ENCODE data around the gene RARG.

The RARG gene

GRCh38 chr12:53255996-53256395, 24.0 kb upstream of the RARG start:
- no peak overlapping the region for H3K9ac ChIP-seq (ENCODE audit: low read depth, low read length, poor library complexity, severe bottlenecking)
- peak overlapping the region; percentile 8 for H3K4me2 ChIP-seq (ENCODE audit: low read depth, low read length, poor library complexity, severe bottlenecking)
- no peak overlapping the region for H3K4me3 ChIP-seq (ENCODE audit: low read length, poor library complexity, severe bottlenecking)
- TF ChIP-seq, protein P1, sequence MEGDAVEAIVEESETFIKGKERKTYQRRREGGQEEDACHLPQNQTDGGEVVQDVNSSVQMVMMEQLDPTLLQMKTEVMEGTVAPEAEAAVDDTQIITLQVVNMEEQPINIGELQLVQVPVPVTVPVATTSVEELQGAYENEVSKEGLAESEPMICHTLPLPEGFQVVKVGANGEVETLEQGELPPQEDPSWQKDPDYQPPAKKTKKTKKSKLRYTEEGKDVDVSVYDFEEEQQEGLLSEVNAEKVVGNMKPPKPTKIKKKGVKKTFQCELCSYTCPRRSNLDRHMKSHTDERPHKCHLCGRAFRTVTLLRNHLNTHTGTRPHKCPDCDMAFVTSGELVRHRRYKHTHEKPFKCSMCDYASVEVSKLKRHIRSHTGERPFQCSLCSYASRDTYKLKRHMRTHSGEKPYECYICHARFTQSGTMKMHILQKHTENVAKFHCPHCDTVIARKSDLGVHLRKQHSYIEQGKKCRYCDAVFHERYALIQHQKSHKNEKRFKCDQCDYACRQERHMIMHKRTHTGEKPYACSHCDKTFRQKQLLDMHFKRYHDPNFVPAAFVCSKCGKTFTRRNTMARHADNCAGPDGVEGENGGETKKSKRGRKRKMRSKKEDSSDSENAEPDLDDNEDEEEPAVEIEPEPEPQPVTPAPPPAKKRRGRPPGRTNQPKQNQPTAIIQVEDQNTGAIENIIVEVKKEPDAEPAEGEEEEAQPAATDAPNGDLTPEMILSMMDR (conservative IDR thresholded peaks at IDR 0.05; ENCODE audit: low read length), result no peak
- TF ChIP-seq EZH2phosphoT487 (IDR thresholded peaks at IDR 0.05; ENCODE audit: borderline replicate concordance), result no peak
- no peaks in the 10 kb centered on the region for H3K9me3 ChIP-seq (ENCODE audit: insufficient read depth, low read depth, low read length)
- H2AFZ ChIP-seq (ENCODE audit: low read length), result no peak overlapping the region
- no peaks in the 10 kb centered on the region for H3K9me2 ChIP-seq (replicated peaks; ENCODE audit: low read depth, low read length)
- no peaks in the 10 kb centered on the region for H3K36me3 ChIP-seq (ENCODE audit: insufficient read depth, low read length)
- no peaks in the 10 kb centered on the region for H3F3A ChIP-seq (ENCODE audit: low read depth)
- H3K27me3 ChIP-seq (ENCODE audit: insufficient read depth, low read length, poor library complexity, severe bottlenecking), result no peaks in the 10 kb centered on the region
- H3K4me1 ChIP-seq (ENCODE audit: insufficient read depth, low read length, poor library complexity, severe bottlenecking), result peaks cover 41% of the 10 kb centered on the region
- no peaks in the 10 kb centered on the region for H4K20me1 ChIP-seq (ENCODE audit: insufficient read depth, low read length, poor library complexity, severe bottlenecking)
- H3K79me2 ChIP-seq (ENCODE audit: insufficient read depth, low read length), result peaks cover 24% of the 10 kb centered on the region

DNA sequence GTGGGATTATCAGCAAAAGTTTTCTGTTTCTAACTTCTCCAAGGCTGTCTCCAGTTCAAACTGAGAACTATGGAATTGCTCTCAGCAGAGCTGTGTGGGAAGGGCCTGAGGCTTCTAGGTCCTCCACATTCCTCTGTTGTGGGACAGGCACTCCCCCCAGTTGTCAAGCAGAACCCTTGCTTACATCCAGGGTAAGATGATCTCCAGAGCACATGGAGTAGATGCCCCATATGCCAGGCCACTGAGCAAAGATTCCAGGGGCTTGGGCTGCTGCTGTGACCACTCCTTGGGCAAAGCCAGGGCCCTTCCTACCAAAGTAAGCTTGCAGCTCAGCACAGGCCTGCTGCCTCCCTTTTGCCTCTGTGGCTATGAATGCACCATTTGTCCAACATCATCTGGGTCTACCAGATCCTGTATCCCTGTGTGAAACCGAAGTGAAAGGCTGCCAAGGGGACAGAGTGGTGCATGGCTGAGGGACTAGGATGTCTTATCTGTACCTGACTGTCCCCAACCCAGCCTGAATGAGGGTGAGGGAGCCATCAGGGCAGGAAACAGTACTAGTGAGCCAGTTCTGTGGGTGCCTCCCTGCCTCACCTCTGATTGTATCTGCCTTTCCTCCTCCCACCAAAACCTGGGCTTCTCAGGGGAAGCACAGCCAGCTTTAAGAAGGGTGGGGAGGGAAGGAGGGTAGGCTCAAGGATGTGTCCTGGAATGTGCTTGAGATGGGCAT, 23.0 kb upstream of the RARG start:
- Histone ChIP-seq H3K4me3 (ENCODE audit: low read length, poor library complexity, severe bottlenecking) (no peak overlapping the region), H3K9me3 (ENCODE audit: insufficient read depth, low read depth, low read length) (no peaks in the 10 kb centered on the region), H2AFZ (ENCODE audit: low read length) (no peak overlapping the region), H3K27me3 (ENCODE audit: insufficient read depth, low read length, poor library complexity, severe bottlenecking) (no peaks in the 10 kb centered on the region), H3K9ac (ENCODE audit: low read depth, low read length, poor library complexity, severe bottlenecking) (no peak overlapping the region), H3K4me2 (ENCODE audit: low read depth, low read length, poor library complexity, severe bottlenecking) (no peak overlapping the region), H3K9me2 (replicated peaks; ENCODE audit: low read depth, low read length) (no peaks in the 10 kb centered on the region), H3F3A (ENCODE audit: low read depth) (no peaks in the 10 kb centered on the region), H3K36me3 (ENCODE audit: insufficient read depth, low read length) (no peaks in the 10 kb centered on the region), H3K4me1 (ENCODE audit: insufficient read depth, low read length, poor library complexity, severe bottlenecking) (peaks cover 42% of the 10 kb centered on the region), H3K79me2 (ENCODE audit: insufficient read depth, low read length) (peaks cover 24% of the 10 kb centered on the region), H4K20me1 (ENCODE audit: insufficient read depth, low read length, poor library complexity, severe bottlenecking) (no peaks in the 10 kb centered on the region)
- TF ChIP-seq, protein P1 (conservative IDR thresholded peaks at IDR 0.05; ENCODE audit: low read length), result no peak
- no peak for TF ChIP-seq EZH2phosphoT487 (IDR thresholded peaks at IDR 0.05; ENCODE audit: borderline replicate concordance)

GRCh38 chr12:53253298-53253697, 21.3 kb upstream of the RARG start:
- H3F3A ChIP-seq (ENCODE audit: low read depth), result no peaks in the 10 kb centered on the region
- no peak overlapping the region for H2AFZ ChIP-seq (ENCODE audit: low read length)
- H3K79me2 ChIP-seq (ENCODE audit: insufficient read depth, low read length), result peaks cover 24% of the 10 kb centered on the region
- H3K9me3 ChIP-seq (ENCODE audit: insufficient read depth, low read depth, low read length), result no peaks in the 10 kb centered on the region
- peaks cover 39% of the 10 kb centered on the region for H3K4me1 ChIP-seq (ENCODE audit: insufficient read depth, low read length, poor library complexity, severe bottlenecking)
- no peaks in the 10 kb centered on the region for H4K20me1 ChIP-seq (ENCODE audit: insufficient read depth, low read length, poor library complexity, severe bottlenecking)
- H3K9me2 ChIP-seq (replicated peaks; ENCODE audit: low read depth, low read length), result no peaks in the 10 kb centered on the region
- H3K4me2 ChIP-seq (ENCODE audit: low read depth, low read length, poor library complexity, severe bottlenecking), result peak overlapping the region; percentile 92
- H3K27me3 ChIP-seq (ENCODE audit: insufficient read depth, low read length, poor library complexity, severe bottlenecking), result no peaks in the 10 kb centered on the region
- no peaks in the 10 kb centered on the region for H3K36me3 ChIP-seq (ENCODE audit: insufficient read depth, low read length)
- TF ChIP-seq, protein P1 (conservative IDR thresholded peaks at IDR 0.05; ENCODE audit: low read length), result no peak
- no peak for TF ChIP-seq EZH2phosphoT487 (IDR thresholded peaks at IDR 0.05; ENCODE audit: borderline replicate concordance)
- peak overlapping the region; percentile 96 for H3K4me3 ChIP-seq (ENCODE audit: low read length, poor library complexity, severe bottlenecking)
- peak overlapping the region; percentile 85 for H3K9ac ChIP-seq (ENCODE audit: low read depth, low read length, poor library complexity, severe bottlenecking)

Data from Loucy (cell line).